Measurements from ENCODE around the gene ZBTB3. TPM values are rescaled to one million over a fixed set of nuclear protein-coding genes. Genes with fewer than 3 reads are reported as not detected.

The ZBTB3 gene
- total and polyA plus RNA-seq, 9 of the 15 experiments (the other 6 are each of a cell fraction or from before 2014, with no cell fraction given): 1.9 to 10.0 (median 4.9) TPM

- Histone ChIP-seq H3K79me2 (ENCODE audit: control insufficient read depth, insufficient read depth, low read length) (peaks cover 57% of the 10 kb centered on the region), H2AFZ (ENCODE audit: low read depth, low read length) (peak within 1 kb of the TSS; percentile 82)
- no TSS peak for BruUV-seq (replicated peaks)
- TF ChIP-seq ZBTB17 (CRISPR knock-in tag; IDR thresholded peaks at IDR 0.05) (peak; percentile 83), PPARD (CRISPR knock-in tag; IDR thresholded peaks at IDR 0.05) (no peak), ELF4 (CRISPR knock-in tag; IDR thresholded peaks at IDR 0.05) (no peak), MYC (IDR thresholded peaks at IDR 0.05; ENCODE audit: low read depth, low read length) (peak; percentile 89), MYC (CRISPR knock-in tag; IDR thresholded peaks at IDR 0.05; ENCODE audit: borderline replicate concordance, low read depth) (peak; percentile 75; the same call in 1 of the 2 replicates), ZEB2 (IDR thresholded peaks at IDR 0.05) (peak; percentile 89), RBBP5 (IDR thresholded peaks at IDR 0.05; ENCODE audit: borderline replicate concordance, insufficient read depth, low read length, poor library complexity, severe bottlenecking) (peak; percentile 86), CGGBP1 (CRISPR knock-in tag; IDR thresholded peaks at IDR 0.05) (0 out of 2 replicates have a peak, but pooled peaks have one; percentile 29), ZBTB33 (CRISPR knock-in tag; IDR thresholded peaks at IDR 0.05) (peak; percentile 86), ZNF696 (CRISPR knock-in tag; conservative IDR thresholded peaks at IDR 0.05) (no peak), MEF2D (tag; conservative IDR thresholded peaks at IDR 0.05; ENCODE audit: low read depth) (no peak), KHSRP (IDR thresholded peaks at IDR 0.05) (no peak), ZNF224 (CRISPR knock-in tag; IDR thresholded peaks at IDR 0.05) (0 out of 2 replicates have a peak, but pooled peaks have one; percentile 37), CTCF (IDR thresholded peaks at IDR 0.05 in 2 of 3, conservative IDR thresholded peaks at IDR 0.05 in 1 of 3; ENCODE audit: insufficient read depth in 2 of 3, low read depth in 1 of 3, low read length in 3 of 3) (peak; percentile 67 to 90 (median 81)), ZBTB2 (IDR thresholded peaks at IDR 0.05) (no peak), EGR1 (conservative IDR thresholded peaks at IDR 0.05) (peak; percentile 44; the same call in 1 of the 2 replicates)
These were observed 33.2 kb upstream of the ZBTB3 start, which contains the start of gene TMEM179B for GRCh38 chr11:62787005-62787759. TMEM179B (plus strand) TSS chr11:62787402; CDS start chr11:62787432, 30 bp downstream.

More at GRCh38 chr11:62787005-62787759, 33.2 kb upstream of the ZBTB3 start, which contains the start of gene TMEM179B:
- ChIA-PET POLR2A (interaction anchor here (0.5 to 11.4 kb wide), 34 partner anchors 7 to 903 kb away, joined by 3 to 116 read pairs (median 4); partner anchors contain the start of genes C11orf98, CSKMT, HNRNPUL2 and LBHD1), CTCF (ENCODE audit: low intra/inter-chr PET ratio) (interaction anchor here (0.6 to 4.5 kb wide), 10 partner anchors 54 to 392 kb away, joined by 3 to 51 read pairs (median 4); partner anchors contain the start of genes SLC3A2 and TTC9C)
- Histone ChIP-seq H4K20me1 (replicated peaks; ENCODE audit: control insufficient read depth, insufficient read depth, low read length) (no peaks in the 10 kb centered on the region), H3K4me3 (peak within 1 kb of the TSS; percentile 82), H3K4me2 (ENCODE audit: insufficient read depth, low read length) (peak within 1 kb of the TSS; percentile 92), H3K9ac (ENCODE audit: insufficient read depth in 1 of 2, low read depth in 2 of 2, low read length in 2 of 2) (peak within 1 kb of the TSS; percentile 68 to 99), H3K9me3 (replicated peaks; ENCODE audit: control insufficient read depth, insufficient read depth, low read depth, low read length) (no peaks in the 10 kb centered on the region), H3K9me1 (ENCODE audit: control insufficient read depth, insufficient read depth, low read length) (no peaks in the 10 kb centered on the region), H3K36me3 (ENCODE audit: control insufficient read depth, insufficient read depth, low read length) (peaks cover 52% of the 10 kb centered on the region; the same call in 2 of the 3 replicates), H3K27me3 (ENCODE audit: control insufficient read depth in 2 of 2, insufficient read depth in 2 of 2, low read length in 2 of 2) (no peaks in the 10 kb centered on the region), H3K4me1 (replicated peaks in 1 of 2; ENCODE audit: control insufficient read depth in 2 of 2, insufficient read depth in 2 of 2, low read length in 2 of 2) (peaks cover 27 to 29% of the 10 kb centered on the region in 2 experiments), H3K27ac (ENCODE audit: extremely low read depth, low read depth, low read length) (peak within 1 kb of the TSS; percentile 92)
- intact Hi-C loops (cut with micrococcal nuclease) (loop anchor here (1.0 to 2.0 kb wide), 6 partner anchors 46 to 238 kb away; partner anchors contain the start of genes HNRNPUL2, SLC3A2, STX5 and TEX54), in situ Hi-C loops (cut with MboI) (no loop called here)
- 1% methylated on average over 84 of the region's 88 CpGs for WGBS (ENCODE audit: insufficient coverage, low coverage, missing lambda C conversion rate)
- ATAC-seq (peak; percentile 80), FAIRE-seq (peak; percentile 84), DNase-seq (ENCODE audit: extremely low read depth in 1 of 4, low spot score in 3 of 4) (peak; percentile 83 to 99 (median 90))

All from K562 (cell line).